ENCODE results near the gene GHRH.

GHRH gene, protein sequence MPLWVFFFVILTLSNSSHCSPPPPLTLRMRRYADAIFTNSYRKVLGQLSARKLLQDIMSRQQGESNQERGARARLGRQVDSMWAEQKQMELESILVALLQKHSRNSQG

DNA sequence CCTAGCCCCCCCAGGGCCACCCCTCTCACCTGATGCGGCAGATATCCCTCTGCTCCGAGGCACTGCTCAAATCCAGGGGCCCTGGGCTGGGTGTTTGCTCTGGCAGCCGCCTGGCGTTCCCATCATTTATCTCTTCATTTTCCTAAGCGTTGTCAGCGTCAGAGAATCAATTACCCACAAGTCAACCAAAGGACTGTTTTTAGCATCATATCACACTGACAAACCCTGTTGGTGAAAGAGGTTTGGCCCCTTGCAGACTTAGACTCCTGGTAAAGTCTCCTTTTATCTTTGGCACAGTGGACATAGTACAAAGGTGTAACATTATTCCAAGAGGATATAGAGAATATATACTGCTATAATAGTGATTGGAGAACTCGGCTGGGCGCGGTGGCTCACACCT, at the start of gene GHRH:
TSS of gene GHRH (minus strand) at position 101 of the 400 bp plus-strand sequence. CDS start 4,925 bp downstream, outside the sequence.
- no peak for DNase-seq

DNA sequence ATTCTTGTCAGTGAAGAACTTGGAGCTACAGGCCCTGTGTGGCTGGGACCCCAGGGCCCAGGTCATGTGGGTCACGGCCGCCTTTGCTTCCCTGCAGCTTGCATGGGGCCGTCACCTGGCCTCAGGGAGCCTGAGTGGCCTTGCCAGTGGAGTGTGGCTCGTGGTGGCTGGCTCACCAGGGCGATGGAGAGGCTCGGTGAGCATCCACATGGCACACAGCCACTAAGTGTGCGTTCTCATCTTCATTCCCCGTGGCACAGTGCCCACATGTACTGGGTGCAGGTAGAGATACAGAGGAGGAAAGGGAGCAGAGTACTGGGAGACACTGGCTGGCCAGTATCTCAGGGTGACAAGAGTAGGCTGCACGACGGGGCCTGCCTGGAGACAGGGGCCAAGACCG, 49.3 kb upstream of the GHRH start:
- no peak for DNase-seq

DNA sequence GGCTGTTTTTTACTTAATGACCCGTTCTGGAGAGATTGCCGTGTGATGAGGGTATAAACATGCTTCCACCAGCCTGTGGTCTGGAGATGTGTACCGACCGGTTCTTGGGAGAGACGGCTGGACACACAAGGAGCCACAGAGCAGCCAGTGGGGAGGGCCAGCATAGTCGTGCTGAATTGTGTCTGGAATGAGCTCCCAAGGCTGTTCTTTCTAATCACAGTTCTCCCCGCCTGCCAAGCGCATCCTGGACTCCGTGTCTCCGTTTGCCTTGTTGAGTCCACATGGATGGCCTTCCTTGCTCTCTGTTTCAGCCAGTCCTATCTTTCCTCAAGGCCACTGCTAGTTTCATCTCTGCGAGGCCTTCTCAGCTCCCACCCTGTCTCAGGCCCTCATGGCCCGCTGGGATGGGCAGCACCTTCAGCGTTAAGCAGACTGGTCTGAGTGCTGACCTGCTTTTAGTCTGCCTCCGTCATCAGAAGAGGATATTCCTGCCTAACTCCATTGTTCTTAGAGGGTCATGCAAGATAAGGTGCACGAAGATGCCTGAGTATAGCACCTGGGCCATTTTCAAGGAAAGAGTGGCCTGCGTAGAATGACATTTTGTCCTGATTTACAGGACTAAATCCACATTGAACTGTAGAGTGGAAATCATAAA, 48.4 kb upstream of the GHRH start:
- DNase-seq = no peak

DNA sequence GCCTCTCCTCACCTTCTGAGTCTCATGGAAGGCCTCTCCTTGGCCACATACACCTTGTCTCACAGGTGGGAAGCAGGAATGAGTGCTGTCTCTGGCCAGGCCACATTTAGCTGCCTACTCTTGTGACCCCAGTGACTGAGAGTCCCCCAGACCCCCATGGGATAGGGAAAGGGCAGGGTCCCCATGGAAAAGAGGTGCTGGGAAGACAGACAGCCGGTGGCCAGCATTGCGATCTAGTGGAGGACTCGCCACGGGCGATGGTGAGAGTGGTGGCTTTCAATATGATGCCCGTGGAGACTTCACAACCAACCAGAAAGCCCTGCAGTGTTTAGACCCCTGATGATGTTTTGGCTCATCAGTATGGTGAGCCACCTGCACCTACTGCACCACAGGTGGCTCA, 47.7 kb upstream of the GHRH start:
- DNase-seq = no peak

DNA sequence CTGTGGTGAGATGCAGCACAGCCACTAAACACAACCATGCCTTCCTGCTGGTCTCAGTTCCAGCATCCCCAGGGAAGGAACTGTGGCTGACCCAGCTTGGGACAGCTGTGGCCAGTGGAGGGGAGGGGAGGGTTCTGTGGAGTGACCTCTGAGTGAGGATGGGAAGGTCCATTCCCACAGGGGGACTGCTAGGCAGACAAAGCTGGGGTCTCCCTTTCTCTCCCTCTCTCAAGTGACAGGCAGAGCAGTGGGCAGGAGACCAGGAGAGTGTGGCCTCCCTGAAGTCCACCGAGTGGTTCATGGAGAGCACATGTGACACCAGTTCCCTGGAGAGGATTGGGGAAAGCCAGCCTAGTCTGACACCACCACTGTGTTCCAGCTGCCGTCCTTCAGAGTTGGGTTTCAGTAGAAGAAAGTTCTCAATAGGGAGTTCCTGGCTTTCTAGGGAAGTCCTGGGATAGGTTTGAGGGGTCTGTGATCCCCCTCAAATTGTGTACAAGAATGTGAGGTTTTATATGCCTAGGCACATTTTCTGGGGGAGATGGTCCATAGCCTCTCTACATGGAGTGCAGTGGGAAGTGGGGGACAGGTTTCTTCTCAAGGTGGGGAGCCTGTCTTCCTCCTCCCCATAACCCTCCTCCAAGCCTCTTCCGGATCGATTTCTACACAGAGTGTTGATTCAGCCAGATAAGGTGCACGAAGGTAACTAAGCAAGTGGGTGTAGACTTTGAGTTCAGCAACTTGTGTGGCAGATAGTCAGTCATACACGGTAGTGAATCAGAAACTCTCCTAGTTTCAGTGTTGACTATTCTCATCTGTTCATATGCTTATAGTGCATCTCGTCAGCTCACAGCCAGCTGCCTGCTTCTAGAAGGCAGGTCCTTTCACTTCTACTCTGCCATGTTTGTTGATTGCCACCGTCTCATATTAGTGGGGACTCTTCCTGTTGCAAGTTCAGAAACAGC, 46.8 kb upstream of the GHRH start:
- DNase-seq = peak in 1 of 56 donors; percentile 20

DNA sequence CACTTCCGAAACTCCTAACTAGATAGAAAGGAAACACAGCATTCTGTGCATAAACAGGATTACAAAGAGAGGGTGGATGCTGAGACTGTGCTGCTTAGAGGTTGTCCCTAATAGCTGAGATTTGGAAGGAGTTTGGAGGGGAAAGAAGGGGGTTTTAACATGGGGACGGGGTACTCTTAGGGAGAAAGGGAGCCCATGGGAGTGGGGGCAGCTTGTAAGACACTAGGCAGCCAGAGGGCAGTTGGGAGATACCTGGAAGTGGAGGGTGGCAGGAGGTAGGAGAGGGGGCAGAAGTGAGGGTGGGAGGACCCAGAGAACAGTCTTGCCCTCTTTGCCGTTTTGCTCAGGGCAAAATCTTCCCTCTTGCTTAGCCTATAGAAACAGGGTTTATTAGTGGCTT, 44.2 kb upstream of the GHRH start:
- DNase-seq = no peak

DNA sequence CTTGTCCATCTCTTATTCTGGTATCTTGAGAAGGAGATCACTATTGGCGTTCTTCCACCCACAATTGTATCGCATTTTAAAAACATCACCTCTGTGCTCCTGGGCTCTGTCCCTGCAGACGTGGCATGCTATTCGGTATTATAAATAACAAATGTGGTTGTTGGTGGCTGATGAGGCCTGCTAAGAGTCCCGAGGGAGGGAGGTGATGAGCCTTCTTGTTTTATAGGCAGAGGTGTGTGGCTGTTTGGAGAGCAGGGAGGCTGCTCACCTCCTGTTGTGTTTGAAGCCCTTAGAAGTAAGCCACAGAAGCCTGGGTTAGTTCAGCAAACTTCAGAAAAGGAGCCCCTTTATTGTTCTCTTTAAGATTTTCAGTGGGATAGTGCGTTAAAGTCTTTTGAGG, 43.5 kb upstream of the GHRH start:
- DNase-seq = no peak

DNA sequence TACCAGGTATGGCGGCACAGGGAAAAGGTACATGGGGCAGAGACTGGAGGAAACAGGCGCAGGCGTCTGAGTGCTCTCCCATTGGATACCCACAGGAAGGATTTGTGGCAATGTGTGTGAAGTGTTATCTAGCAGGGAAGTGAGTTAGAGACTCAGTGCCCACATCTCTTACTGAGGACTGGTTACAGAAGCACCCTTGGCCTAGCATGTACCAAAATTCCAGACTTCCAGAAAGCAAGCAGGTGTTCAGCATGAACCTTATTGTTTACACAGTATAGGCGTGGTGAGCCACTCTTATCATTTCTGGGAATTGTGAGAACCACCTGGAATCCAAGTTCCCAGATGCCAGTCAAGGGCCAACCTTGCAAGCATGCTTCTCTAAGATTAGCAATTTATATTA, 42.0 kb upstream of the GHRH start:
- no peak for DNase-seq

DNA sequence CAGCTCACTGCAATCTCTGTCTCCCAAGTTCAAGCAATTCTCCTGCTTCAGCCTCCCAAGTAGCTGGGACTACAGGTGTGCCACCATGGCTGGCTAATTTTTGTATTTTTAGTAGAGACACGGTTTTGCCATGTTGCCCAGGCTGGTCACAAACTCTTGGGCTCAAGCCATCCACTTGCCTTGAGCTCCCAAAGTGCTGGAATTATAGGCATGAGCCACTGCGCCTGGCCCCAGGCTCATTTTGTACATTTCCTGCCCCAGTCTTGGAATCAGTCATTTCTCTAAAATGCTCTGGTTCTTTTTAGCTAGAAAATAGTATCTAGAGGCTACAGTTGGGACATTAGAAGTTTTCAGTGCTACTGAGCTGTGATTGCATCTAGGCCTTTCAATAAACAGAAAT, 41.4 kb upstream of the GHRH start:
- no peak for DNase-seq

DNA sequence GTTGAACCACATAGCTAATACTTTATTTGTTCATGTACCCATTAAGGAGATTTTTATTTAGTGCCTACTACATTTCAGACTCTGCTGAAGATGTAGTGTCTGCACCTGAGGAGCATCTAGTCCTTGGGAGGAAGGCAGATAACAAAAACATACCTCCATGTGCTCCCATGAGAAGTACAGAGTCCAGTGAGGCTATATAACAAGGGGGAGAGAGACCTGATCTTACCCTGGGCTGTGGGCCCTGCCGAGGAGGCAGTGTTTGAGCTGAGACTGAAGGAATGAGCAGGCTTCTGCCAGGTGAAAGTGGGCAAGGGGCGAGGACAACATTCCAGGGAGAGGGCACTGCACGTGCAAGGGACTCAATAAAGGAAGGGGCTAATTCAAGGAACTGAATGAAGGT, 39.9 kb upstream of the GHRH start:
- no peak for DNase-seq

DNA sequence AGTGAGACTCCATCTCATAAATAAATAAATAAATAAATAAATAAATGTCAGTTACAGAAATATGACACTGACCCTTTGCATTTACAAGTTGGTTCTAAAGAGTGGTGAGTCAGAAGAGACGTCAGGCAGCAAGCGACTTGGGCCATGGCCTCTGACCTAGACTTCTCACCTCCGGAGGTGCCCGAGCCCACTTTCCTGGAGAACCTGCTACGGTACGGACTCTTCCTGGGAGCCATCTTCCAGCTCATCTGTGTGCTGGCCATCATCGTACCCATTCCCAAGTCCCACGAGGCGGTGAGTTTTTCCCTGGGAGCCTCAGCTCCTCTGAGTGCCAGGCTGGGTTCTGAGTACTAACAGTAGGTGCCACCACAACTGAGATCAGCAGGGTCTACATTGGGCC, 39.5 kb upstream of the GHRH start:
- DNase-seq = no peak

DNA sequence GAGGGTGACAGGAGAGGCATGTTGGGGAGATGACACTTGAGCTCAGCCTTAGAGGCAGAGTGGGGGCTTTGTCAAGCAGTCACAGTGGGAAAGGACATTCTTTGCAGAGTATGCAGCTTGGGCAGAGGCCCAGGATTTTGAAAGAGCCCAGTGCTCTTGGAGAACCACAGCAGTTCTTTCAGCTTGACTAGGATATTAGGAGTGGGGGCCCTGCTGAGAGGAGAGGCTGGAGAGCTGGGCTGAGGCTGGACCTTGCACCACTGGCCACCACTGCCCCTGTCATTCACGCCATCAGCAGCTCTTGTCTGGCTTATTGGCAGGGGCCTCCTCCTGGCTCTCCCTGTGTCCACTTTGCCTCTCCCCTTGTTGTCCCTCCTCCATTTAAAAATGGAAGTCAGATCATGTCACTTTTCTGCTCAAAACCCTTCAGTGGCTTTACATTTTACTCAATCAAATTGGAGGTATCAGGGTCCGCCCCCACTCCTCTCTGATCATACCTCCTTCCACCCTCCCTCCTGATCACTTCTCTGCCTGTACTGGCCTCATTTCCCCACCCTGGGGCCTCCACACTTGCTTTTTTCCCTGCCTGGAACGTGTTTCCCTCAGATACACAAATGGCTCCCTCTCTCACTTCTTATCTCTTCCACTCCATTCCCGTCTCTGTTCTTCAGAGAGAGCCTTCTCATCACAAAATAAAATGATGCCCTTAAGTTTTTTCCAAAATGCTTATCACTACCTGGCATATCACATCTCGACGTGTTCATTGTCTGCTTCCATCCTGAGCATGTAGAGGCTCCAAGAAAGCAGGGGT, 38.3 kb upstream of the GHRH start:
- peak in 14 of 56 donors; percentile 7 to 56 (median 24) for DNase-seq

DNA sequence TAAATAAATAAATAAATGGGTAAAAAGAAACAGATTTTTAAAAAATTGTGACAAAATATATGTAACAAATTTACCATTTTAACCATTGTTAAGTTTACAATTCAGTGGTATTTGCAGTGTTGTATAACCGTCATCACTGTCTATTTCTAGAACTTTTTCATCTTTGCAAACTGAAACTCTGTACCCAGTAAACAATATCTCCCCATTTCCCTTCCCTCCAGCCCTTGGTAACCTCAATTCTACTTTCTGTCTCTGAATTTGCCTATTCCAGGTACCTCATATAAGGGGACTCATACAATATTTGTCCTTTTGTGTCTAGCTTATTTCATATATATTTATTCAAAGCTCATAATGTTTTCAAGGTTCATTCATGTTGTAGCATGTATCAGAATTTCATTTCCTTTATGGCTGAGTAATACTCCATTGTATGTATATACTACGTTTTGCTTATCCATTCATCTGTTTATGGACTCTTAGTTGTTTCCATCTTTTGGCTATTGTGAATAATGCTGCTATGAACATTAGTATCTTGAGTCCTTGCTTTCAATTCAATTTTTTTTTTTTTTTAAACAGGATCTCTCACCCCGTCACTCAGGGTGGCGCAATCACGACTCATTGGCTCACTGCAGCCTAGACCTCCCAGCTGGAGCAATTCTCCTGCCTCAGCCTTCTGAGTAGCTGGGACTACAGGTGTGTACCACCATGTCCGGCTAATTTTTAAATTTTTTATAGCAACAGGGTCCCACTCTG, 36.8 kb upstream of the GHRH start:
- DNase-seq = no peak

DNA sequence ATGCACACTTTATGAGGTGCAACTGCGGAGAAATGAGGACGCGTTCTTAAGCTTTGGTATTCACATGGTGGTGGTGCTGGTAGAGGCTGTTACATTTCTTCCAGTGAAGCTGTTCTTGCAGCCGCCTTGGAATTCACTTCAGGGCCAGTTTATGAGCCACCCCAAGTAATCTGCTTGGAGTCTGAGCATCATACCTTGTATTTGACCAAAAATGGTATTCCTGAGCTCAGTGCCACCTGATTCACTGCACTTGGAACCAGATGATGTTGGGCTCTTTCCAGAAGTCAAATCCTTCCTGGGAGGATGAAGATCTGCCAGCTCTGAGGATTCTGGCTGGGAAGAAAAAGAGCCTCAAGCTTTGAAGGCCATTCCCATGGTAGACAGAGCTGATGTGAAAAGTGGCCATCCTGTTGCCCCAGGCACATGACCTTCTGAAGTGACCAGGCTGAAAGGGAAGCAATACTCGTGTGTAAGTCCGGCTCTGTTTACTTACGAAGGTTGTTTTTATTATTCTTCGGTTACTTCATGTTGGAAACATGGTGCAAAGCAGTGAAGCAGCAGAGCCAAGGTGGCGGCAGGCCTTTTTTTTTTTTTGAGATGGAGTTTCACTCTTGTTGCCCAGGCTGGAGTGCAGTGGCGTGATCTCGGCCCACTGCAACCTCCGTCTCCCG, 35.6 kb upstream of the GHRH start:
- DNase-seq = no peak

DNA sequence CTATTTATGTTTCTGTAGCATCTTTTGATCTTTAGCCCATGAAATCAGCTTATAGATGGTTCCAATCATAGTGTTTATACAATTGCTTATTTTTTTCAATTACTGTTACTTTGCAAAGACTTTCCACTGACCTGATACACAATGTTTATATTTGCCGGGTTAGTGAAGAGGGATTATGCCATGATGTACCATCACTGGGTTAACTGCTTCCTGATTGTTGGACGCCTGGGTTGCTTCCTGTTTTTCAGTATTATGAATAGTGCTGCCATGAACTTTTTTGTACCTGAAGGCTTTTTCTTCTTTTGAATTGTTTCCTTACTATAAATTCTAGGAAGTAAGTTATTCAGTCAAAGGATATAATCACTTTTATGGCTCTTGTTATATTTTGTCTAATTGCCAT, 34.8 kb upstream of the GHRH start:
- DNase-seq = no peak

DNA sequence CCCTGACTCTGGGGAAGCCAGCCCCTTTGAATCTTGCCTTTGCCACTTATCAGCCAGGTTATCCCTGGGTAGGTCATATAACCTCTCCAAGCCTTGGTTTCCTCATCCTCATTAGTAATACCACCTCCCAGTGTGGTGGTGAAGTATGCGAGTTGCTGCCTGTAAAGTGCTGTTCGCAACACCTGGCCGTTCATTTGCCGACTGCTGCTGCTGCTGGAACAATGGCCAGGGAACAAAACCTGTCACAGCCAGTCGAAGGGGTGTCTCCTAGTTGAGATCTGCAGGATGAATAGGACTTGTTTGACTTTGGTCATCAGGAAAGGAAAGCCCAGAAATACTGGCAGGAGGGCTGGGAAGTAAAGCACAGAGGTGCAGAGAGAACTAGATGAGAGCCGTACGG, 34.0 kb upstream of the GHRH start:
- no peak for DNase-seq

DNA sequence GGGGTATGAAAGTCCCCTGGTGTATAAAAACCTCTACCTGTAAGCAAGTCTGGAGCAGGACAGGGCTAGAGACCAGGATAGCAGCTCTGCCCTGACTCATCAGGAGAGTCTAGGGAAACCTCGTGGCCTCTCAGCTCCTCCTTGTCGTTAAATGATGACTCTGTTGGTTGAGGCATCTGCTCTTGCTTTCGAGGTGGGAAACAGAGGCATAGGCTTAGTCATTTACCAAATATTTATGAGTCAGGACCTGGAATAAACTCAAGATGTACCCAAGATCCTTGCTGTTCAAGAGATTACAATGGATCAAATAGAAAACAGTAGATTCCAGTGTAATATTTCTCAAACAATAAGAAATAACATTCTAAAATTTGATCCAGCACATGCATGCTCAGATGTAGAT, 33.4 kb upstream of the GHRH start:
- peak in 1 of 56 donors; percentile 17 for DNase-seq

DNA sequence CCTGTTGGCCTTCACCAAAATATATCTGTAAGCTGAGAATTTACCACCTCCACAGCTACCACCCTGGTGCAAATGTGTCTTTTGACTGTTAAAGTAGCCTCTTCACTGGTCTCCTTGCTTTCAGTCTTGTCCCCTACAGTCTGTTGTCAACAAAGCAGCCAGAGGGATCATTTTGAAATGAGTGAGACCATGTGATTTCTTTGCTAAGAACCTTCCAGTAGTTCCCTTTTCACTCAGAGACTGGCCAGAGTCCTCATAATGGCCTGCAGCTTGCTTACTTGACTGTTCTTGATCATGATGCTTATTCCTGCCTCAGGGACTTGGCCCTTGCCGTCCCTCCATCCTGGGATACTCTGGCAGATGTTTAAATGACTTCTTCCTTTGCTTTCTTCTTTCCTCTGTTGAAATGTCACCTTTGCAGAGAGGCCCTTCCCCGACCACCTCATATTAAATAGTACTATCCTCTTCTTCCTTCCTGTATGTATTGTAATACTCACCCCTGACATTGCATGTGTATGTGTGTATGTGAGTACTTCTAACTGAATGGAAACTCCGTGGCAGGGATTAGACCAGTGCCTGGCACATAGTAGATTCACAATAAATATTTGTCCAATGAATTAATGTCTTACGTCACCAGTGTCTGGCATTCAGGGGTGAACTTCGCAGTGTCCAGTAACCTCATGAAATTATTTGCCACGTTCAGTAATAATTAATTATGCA, 32.8 kb upstream of the GHRH start:
- peak in 1 of 56 donors; percentile 11 for DNase-seq

DNA sequence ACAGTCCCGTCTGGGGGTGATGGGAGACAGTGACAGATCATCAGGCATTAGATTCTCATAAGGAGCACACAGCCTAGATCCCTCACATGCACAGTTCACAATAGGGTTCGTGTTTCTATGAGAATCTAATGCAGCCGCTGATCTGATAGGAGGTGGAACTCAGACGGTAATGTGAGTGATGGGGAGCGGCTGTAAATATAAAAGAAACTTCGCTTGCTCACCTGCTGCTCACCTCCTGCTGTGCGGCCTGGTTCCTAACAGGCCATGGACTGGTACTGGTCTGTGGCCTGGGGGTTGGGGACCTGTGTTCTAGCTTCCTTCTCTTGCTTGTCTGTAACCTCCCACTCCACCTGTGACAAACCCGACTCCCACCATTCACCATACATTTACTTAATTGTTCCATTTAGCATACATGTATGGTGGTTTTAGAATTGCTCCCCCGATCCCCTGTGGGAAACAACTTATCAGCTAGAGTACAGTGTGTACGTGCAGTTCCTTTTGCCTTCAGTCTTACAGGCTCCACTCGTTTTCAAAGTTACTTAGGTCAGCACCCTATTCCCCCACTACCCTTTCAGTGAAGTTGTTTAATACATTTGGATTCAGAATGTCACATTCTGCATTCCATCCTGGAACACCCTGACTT, 31.8 kb upstream of the GHRH start:
- DNase-seq = no peak
